HepG2 (cell line): ENCODE results near the gene PDZD8. TPM values are rescaled to one million over a fixed set of nuclear protein-coding genes. Genes with fewer than 3 reads are reported as not detected.

ENCODE experiments used
- BRCA1 ChIP-seq: sonication (generic); formaldehyde crosslinking; IDR thresholded peaks from 2 replicates; pipeline ENCODE4 v1.4.0; 2020; ENCODE audit warnings: missing genetic modification reagents
- CEBPB ChIP-seq: IDR thresholded peaks from 2 replicates; pipeline ENCODE4 v1.6.1; 2011; ENCODE audit warnings: low read depth, low read length, improper control_type of control experiment, borderline replicate concordance
- FIP1L1 ChIP-seq: fragments of 200-400 bp; formaldehyde crosslinking; IDR thresholded peaks from 2 replicates; pipeline ENCODE4 v1.6.1; 2018; ENCODE audit warnings: low read depth, mild to moderate bottlenecking, low read length, moderate library complexity, borderline replicate concordance; ENCODE audit not compliant: insufficient read depth
- FOXP1 ChIP-seq, 2 experiments: fragments of 450-650 bp in 1 of 2; IDR thresholded peaks; 2 replicates each; pipeline ENCODE4 v1.6.1; 2017 to 2018; ENCODE audit warnings: antibody characterized with exemption in 1 of 2
- GPBP1L1 ChIP-seq: sonication (generic); formaldehyde crosslinking; IDR thresholded peaks from 2 replicates; pipeline ENCODE4 v1.5.0; 2020; ENCODE audit warnings: mild to moderate bottlenecking, missing genetic modification reagents
- HMG20A ChIP-seq: IDR thresholded peaks from 2 replicates; pipeline ENCODE4 v1.6.1; 2016; ENCODE audit warnings: borderline replicate concordance
- KIAA2018 ChIP-seq: sonication (generic); formaldehyde crosslinking; IDR thresholded peaks from 2 replicates; pipeline ENCODE4 v1.5.0; 2020; ENCODE audit warnings: mild to moderate bottlenecking, missing genetic modification reagents, borderline replicate concordance
- MED13 ChIP-seq: sonication (generic); formaldehyde crosslinking; IDR thresholded peaks from 2 replicates; pipeline ENCODE4 v1.5.0; 2020; ENCODE audit warnings: missing genetic modification reagents
- MIXL1 ChIP-seq: IDR thresholded peaks from 2 replicates; pipeline ENCODE4 v1.6.1; 2016
- MYNN ChIP-seq: sonication (generic); formaldehyde crosslinking; IDR thresholded peaks from 2 replicates; pipeline ENCODE4 v1.4.0; 2020; ENCODE audit warnings: mild to moderate bottlenecking, low read depth, missing genetic modification reagents
- PAF1 ChIP-seq: IDR thresholded peaks from 2 replicates; pipeline ENCODE4 v1.6.1; 2016; ENCODE audit warnings: missing genetic modification reagents, missing compliant biosample characterization
- REXO4 ChIP-seq: sonication (generic); formaldehyde crosslinking; IDR thresholded peaks from 2 replicates; pipeline ENCODE4 v1.8.0; 2022; ENCODE audit warnings: missing genetic modification reagents, mild to moderate bottlenecking, borderline replicate concordance
- RFX1 ChIP-seq: fragments of 450-650 bp; IDR thresholded peaks from 2 replicates; pipeline ENCODE4 v1.6.1; 2017
- TRIM24 ChIP-seq: sonication (generic); formaldehyde crosslinking; IDR thresholded peaks from 2 replicates; pipeline ENCODE4 v1.8.0; 2022; ENCODE audit warnings: mild to moderate bottlenecking, missing genetic modification reagents
- ZBTB46 ChIP-seq: sonication (generic); formaldehyde crosslinking; IDR thresholded peaks from 2 replicates; pipeline ENCODE4 v1.4.0; 2020; ENCODE audit warnings: mild to moderate bottlenecking, missing genetic modification reagents, borderline replicate concordance
- ZBTB7B ChIP-seq: sonication (generic); formaldehyde crosslinking; IDR thresholded peaks from 2 replicates; pipeline ENCODE4 v1.4.0; 2020; ENCODE audit warnings: missing genetic modification reagents
- ZC3H4 ChIP-seq: sonication (generic); formaldehyde crosslinking; IDR thresholded peaks from 2 replicates; pipeline ENCODE4 v1.4.0; 2020; ENCODE audit warnings: missing genetic modification reagents, borderline replicate concordance
- ZMYM2 ChIP-seq: sonication (generic); formaldehyde crosslinking; IDR thresholded peaks from 2 replicates; pipeline ENCODE4 v1.8.0; 2022; ENCODE audit warnings: mild to moderate bottlenecking, missing genetic modification reagents
- ZNF343 ChIP-seq: sonication (generic); formaldehyde crosslinking; IDR thresholded peaks from 2 replicates; pipeline ENCODE4 v1.4.0; 2020; ENCODE audit warnings: mild to moderate bottlenecking, missing genetic modification reagents
- ZNF629 ChIP-seq: sonication (generic); formaldehyde crosslinking; conservative IDR thresholded peaks from 2 replicates; pipeline ENCODE4 v1.5.0; 2020; ENCODE audit warnings: missing genetic modification reagents
- ZNF724P ChIP-seq: sonication (generic); formaldehyde crosslinking; IDR thresholded peaks from 2 replicates; pipeline ENCODE4 v1.8.0; 2022; ENCODE audit warnings: missing genetic modification reagents, borderline replicate concordance
- polyA plus RNA-seq, 8 experiments: library from polyadenylated mRNA; depleted of rRNA in 3 of 8; stranded (reverse) in 7 of 8; unstranded in 1 of 8; fragments of >200 nt; fragmentation: Illumina TruSeq in 4 of 8; extraction: Trizol in 4 of 8; gene quantifications; 2 replicates each; pipeline versions ENCODE4 v1.2.1 to v1.2.3, GENCODE V29; 2011 to 2016; ENCODE audit warnings: low read depth in 4 of 8, missing spikeins in 1 of 8, mixed read lengths in 1 of 8; ENCODE audit not compliant: insufficient read depth in 1 of 8
- total RNA-seq, 5 experiments: library from RNA; depleted of rRNA; stranded (reverse); fragments of >200 nt; fragmentation: Illumina TruSeq; extraction: Trizol; gene quantifications; 2 replicates each; pipeline ENCODE4 v1.2.3, GENCODE V29; 2016; ENCODE audit warnings: low read depth in 1 of 5

The PDZD8 gene
- total and polyA plus RNA-seq, 2 of the 13 experiments (the other 11 are each of a cell fraction or from before 2014, with no cell fraction given): 11.2 to 32.0 TPM

- no peak for TF ChIP-seq KIAA2018 (CRISPR knock-in tag)
- TF ChIP-seq FIP1L1: no peak
- TF ChIP-seq ZMYM2 (CRISPR knock-in tag): 0 out of 2 replicates have a peak, but pooled peaks have one; percentile 52
- no peak for TF ChIP-seq ZNF724P (CRISPR knock-in tag)
- TF ChIP-seq ZNF629: no peak
- no peak for TF ChIP-seq ZBTB7B (CRISPR knock-in tag)
- TF ChIP-seq HMG20A (CRISPR knock-in tag): no peak
- no peak for TF ChIP-seq CEBPB
- TF ChIP-seq BRCA1 (CRISPR knock-in tag): no peak
- no peak for TF ChIP-seq MYNN (CRISPR knock-in tag)
- TF ChIP-seq GPBP1L1: no peak
- TF ChIP-seq RFX1: no peak
- no peak for TF ChIP-seq FOXP1 (IDR thresholded peaks at IDR 0.05)
- 0 out of 2 replicates have a peak, but pooled peaks have one; percentile 33 for TF ChIP-seq FOXP1 (CRISPR knock-in tag; IDR thresholded peaks at IDR 0.05)
- TF ChIP-seq REXO4 (CRISPR knock-in tag): no peak
- no peak for TF ChIP-seq PAF1 (CRISPR knock-in tag)
- TF ChIP-seq ZNF343 (CRISPR knock-in tag): no peak
- no peak for TF ChIP-seq ZC3H4 (CRISPR knock-in tag)
- no peak for TF ChIP-seq TRIM24 (CRISPR knock-in tag)
- TF ChIP-seq MIXL1 (CRISPR knock-in tag): no peak
- no peak for TF ChIP-seq MED13 (CRISPR knock-in tag)
- no peak for TF ChIP-seq ZBTB46 (CRISPR knock-in tag)
Measured at GRCh38 chr10:117367718-117368117, 7.5 kb downstream of the PDZD8 start (continued).
